COR-L47 (cell line): ENCODE results near the gene BLOC1S5.

ENCODE experiments used
- DNase-seq: peaks from one replicate; lab custom pipeline; 2025; lab: John Stamatoyannopoulos, UW

BLOC1S5 gene

GRCh38 chr6:8063761-8064637, at the start of gene BLOC1S5:
Gene BLOC1S5 (minus strand): TSS chr6:8064389. CDS start chr6:8064376, 13 bp downstream.
- DNase-seq, result peak; percentile 98

- DNase-seq, result no peak
Measured at GRCh38 chr6:8113131-8113654, 49.0 kb upstream of the BLOC1S5 start.

- DNase-seq, result no peak
Measured at GRCh38 chr6:8110725-8111124, 46.5 kb upstream of the BLOC1S5 start.

GRCh38 chr6:8110117-8110721, 46.0 kb upstream of the BLOC1S5 start:
- DNase-seq, result no peak

- DNase-seq, result no peak
Measured at GRCh38 chr6:8108759-8109539, 44.8 kb upstream of the BLOC1S5 start.

GRCh38 chr6:8108031-8108660, 44.0 kb upstream of the BLOC1S5 start:
- no peak for DNase-seq

GRCh38 chr6:8105791-8106190, 41.6 kb upstream of the BLOC1S5 start:
- DNase-seq, result no peak

GRCh38 chr6:8103726-8104125, 39.5 kb upstream of the BLOC1S5 start:
- DNase-seq, result no peak

- DNase-seq, result peak; percentile 94
Measured at GRCh38 chr6:8102122-8102958, 38.2 kb upstream of the BLOC1S5 start, which contains the start of gene EEF1E1. Gene EEF1E1 (minus strand): TSS chr6:8102548. CDS start chr6:8102521, 27 bp downstream.

GRCh38 chr6:8100159-8100854, 36.1 kb upstream of the BLOC1S5 start:
- DNase-seq, result no peak

- no peak for DNase-seq
Measured at GRCh38 chr6:8090650-8091049, 26.5 kb upstream of the BLOC1S5 start.

GRCh38 chr6:8088886-8089285, 24.7 kb upstream of the BLOC1S5 start:
- DNase-seq, result no peak

- no peak for DNase-seq
Measured at GRCh38 chr6:8087870-8088754, 23.9 kb upstream of the BLOC1S5 start.

- no peak for DNase-seq
Measured at GRCh38 chr6:8086755-8087306, 22.6 kb upstream of the BLOC1S5 start.

- DNase-seq, result no peak
Measured at GRCh38 chr6:8085053-8085511, 20.9 kb upstream of the BLOC1S5 start.

- no peak for DNase-seq
Measured at GRCh38 chr6:8084586-8084985, 20.4 kb upstream of the BLOC1S5 start.

- DNase-seq, result peak; percentile 56
Measured at GRCh38 chr6:8082954-8083858, 19.0 kb upstream of the BLOC1S5 start.

- DNase-seq, result no peak
Measured at GRCh38 chr6:8082572-8082953, 18.4 kb upstream of the BLOC1S5 start.
